SK-N-SH (cell line): Measurements from ENCODE around the gene CACNG5. TPM values are rescaled to one million over a fixed set of nuclear protein-coding genes. Genes with fewer than 3 reads are reported as not detected.

ENCODE experiments used
- CTCF ChIA-PET: fragments of 300-600, 350-600 bp; formaldehyde crosslinking; extraction: SDS; loops from one replicate; lab custom pipeline; 2021; lab: Yijun Ruan, JAX
- POLR2A ChIA-PET: fragments of 350-600 bp; sonication (Branson Sonifier 250); formaldehyde crosslinking; extraction: SDS; loops from one replicate; lab custom pipeline; 2020; ENCODE audit warnings: antibody characterized with exemption, inconsistent platforms; lab: Yijun Ruan, JAX
- DNase-seq: peaks from one replicate; pipeline ENCODE4 v3.0.0; 2012
- H2AFZ ChIP-seq: fragments of 200-600 bp; sonication (generic); 2 replicates; pipeline ENCODE4 v1.8.1; 2016; ENCODE audit warnings: antibody characterized with exemption, mild to moderate bottlenecking, low read depth
- H3F3A ChIP-seq: fragments of 200-600 bp; sonication (generic); replicated peaks from 2 replicates; pipeline ENCODE3; 2016; ENCODE audit warnings: antibody characterized with exemption, mild to moderate bottlenecking; ENCODE audit not compliant: insufficient read depth
- H3K27ac ChIP-seq, 2 experiments: fragments of 200-500 bp in 1 of 2; fragments of 200-600 bp in 1 of 2; sonication (Bioruptor generic) in 1 of 2; sonication (generic), shearing (Covaris generic) in 1 of 2; 2 replicates each; pipeline versions ENCODE4 v1.5.1 to v1.6.1; 2014 to 2016; ENCODE audit warnings: low read depth in 2 of 2, inconsistent platforms in 1 of 2, low read length in 1 of 2, mild to moderate bottlenecking in 1 of 2, mixed read lengths in 1 of 2
- H3K27me3 ChIP-seq: fragments of 200-600 bp; sonication (generic), shearing (Covaris generic); 2 replicates; pipeline ENCODE4 v1.6.1; 2016; ENCODE audit warnings: mixed run types; ENCODE audit not compliant: insufficient read depth
- H3K36me3 ChIP-seq, 2 experiments: fragments of 200-500 bp in 1 of 2; fragments of 200-600 bp in 1 of 2; sonication (Bioruptor generic) in 1 of 2; sonication (generic) in 1 of 2; replicated peaks in 1 of 2; 2 replicates each; pipeline versions ENCODE3 to v1.5.1; 2014 to 2016; ENCODE audit warnings: low read length in 1 of 2, mild to moderate bottlenecking in 1 of 2; ENCODE audit not compliant: insufficient read depth in 2 of 2, control insufficient read depth in 1 of 2
- H3K4me1 ChIP-seq, 2 experiments: fragments of 200-500 bp in 1 of 2; fragments of 200-600 bp in 1 of 2; sonication (Bioruptor generic) in 1 of 2; sonication (generic), shearing (Covaris generic) in 1 of 2; 2 replicates each; pipeline versions ENCODE4 v1.5.1 to v1.6.1; 2014 to 2016; ENCODE audit warnings: low read depth in 1 of 2, low read length in 1 of 2, mixed run types in 1 of 2; ENCODE audit not compliant: insufficient read depth in 2 of 2, control insufficient read depth in 1 of 2
- H3K4me2 ChIP-seq: fragments of 200-600 bp; sonication (generic), shearing (Covaris generic); 2 replicates; pipeline ENCODE4 v1.6.1; 2017; ENCODE audit warnings: mixed run types
- H3K4me3 ChIP-seq, 2 experiments: fragments of 200-500 bp in 1 of 2; fragments of 200-600 bp in 1 of 2; sonication (Bioruptor generic) in 1 of 2; sonication (generic), shearing (Covaris generic) in 1 of 2; 2 replicates each; pipeline versions ENCODE4 v1.5.1 to v1.8.1; 2014 to 2016; ENCODE audit warnings: low read depth in 2 of 2, inconsistent platforms in 1 of 2, low read length in 1 of 2, mild to moderate bottlenecking in 1 of 2, mixed read lengths in 1 of 2, moderate library complexity in 1 of 2
- H3K79me2 ChIP-seq: fragments of 200-600 bp; sonication (generic); 2 replicates; pipeline ENCODE4 v1.8.1; 2017; ENCODE audit warnings: mild to moderate bottlenecking; ENCODE audit not compliant: insufficient read depth
- H3K9ac ChIP-seq: fragments of 200-600 bp; sonication (generic); 2 replicates; pipeline ENCODE4 v1.6.1; 2017; ENCODE audit warnings: mixed run types
- H3K9me2 ChIP-seq: fragments of 200-600 bp; sonication (generic); 2 replicates; pipeline ENCODE4 v1.6.1; 2017; ENCODE audit warnings: mixed run types
- H3K9me3 ChIP-seq: fragments of 200-600 bp; sonication (generic); 2 replicates; pipeline ENCODE4 v1.6.1; 2017; ENCODE audit warnings: mixed run types, mild to moderate bottlenecking, moderate library complexity
- H4K20me1 ChIP-seq: fragments of 200-600 bp; sonication (generic); 2 replicates; pipeline ENCODE4 v1.6.1; 2017; ENCODE audit warnings: mild to moderate bottlenecking, mixed run types; ENCODE audit not compliant: insufficient read depth
- EP300 ChIP-seq, 2 experiments: IDR thresholded peaks; 2 replicates each; pipeline versions ENCODE4 v1.4.0 to v1.6.1; 2012; ENCODE audit warnings: borderline replicate concordance in 1 of 2, low read depth in 1 of 2, low read length in 1 of 2
- EZH2phosphoT487 ChIP-seq: fragments of 200-600 bp; sonication (generic); IDR thresholded peaks from 2 replicates; pipeline ENCODE4 v1.6.1; 2017; ENCODE audit warnings: low read depth, mixed run types, mild to moderate bottlenecking, antibody characterized with exemption, moderate library complexity, borderline replicate concordance
- FOSL2 ChIP-seq: IDR thresholded peaks from 2 replicates; pipeline ENCODE4 v1.4.0; 2012; ENCODE audit warnings: low read depth, mild to moderate bottlenecking, moderate library complexity, borderline replicate concordance
- FOXJ3 ChIP-seq: sonication (generic); formaldehyde crosslinking; IDR thresholded peaks from 2 replicates; pipeline ENCODE4 v1.5.1; 2020; ENCODE audit warnings: mild to moderate bottlenecking, missing genetic modification reagents
- GABPA ChIP-seq: IDR thresholded peaks from 2 replicates; pipeline ENCODE4 v1.4.0; 2012; ENCODE audit warnings: low read depth, mild to moderate bottlenecking
- GATA2 ChIP-seq: sonication (generic); formaldehyde crosslinking; IDR thresholded peaks from 2 replicates; pipeline ENCODE4 v1.5.0; 2020; ENCODE audit warnings: mild to moderate bottlenecking, missing genetic modification reagents
- MAX ChIP-seq: IDR thresholded peaks from 2 replicates; pipeline ENCODE4 v1.4.0; 2012; ENCODE audit warnings: low read depth
- MEF2A ChIP-seq: IDR thresholded peaks from 2 replicates; pipeline ENCODE4 v1.4.0; 2012; ENCODE audit warnings: low read depth, borderline replicate concordance
- NFIC ChIP-seq: IDR thresholded peaks from 2 replicates; pipeline ENCODE4 v1.4.0; 2012; ENCODE audit warnings: borderline replicate concordance
- NRF1 ChIP-seq: IDR thresholded peaks from 2 replicates; pipeline ENCODE4 v1.6.1; 2012; ENCODE audit warnings: low read depth, mild to moderate bottlenecking, low read length
- POLR2AphosphoS5 ChIP-seq: IDR thresholded peaks from 2 replicates; pipeline ENCODE4 v1.6.1; 2012; ENCODE audit warnings: low read depth, low read length
- RAD21 ChIP-seq: IDR thresholded peaks from 2 replicates; pipeline ENCODE4 v1.6.1; 2012; ENCODE audit warnings: mild to moderate bottlenecking, low read length
- RCOR1 ChIP-seq: fragments of 150-350 bp; IDR thresholded peaks from 2 replicates; pipeline ENCODE4 v1.6.1; 2017; ENCODE audit warnings: antibody characterized with exemption, low read length
- SMC3 ChIP-seq: IDR thresholded peaks from 2 replicates; pipeline ENCODE4 v1.6.1; 2012; ENCODE audit warnings: low read depth, low read length, improper control_type of control experiment
- USF1 ChIP-seq: IDR thresholded peaks from 2 replicates; pipeline ENCODE4 v1.4.0; 2012; ENCODE audit warnings: low read depth, borderline replicate concordance
- YY1 ChIP-seq: IDR thresholded peaks from 2 replicates; pipeline ENCODE4 v1.4.0; 2012; ENCODE audit warnings: low read depth, mild to moderate bottlenecking
- WGBS: methylation state at CpG from one replicate; pipeline ENCODE4 v1.1.6; 2017; ENCODE audit warnings: low lambda C conversion rate; 5-methylcytosine and 5-hydroxymethylcytosine counted together
- polyA plus RNA-seq, 3 experiments: library from polyadenylated mRNA; depleted of rRNA; stranded (reverse); fragments of >200 nt; gene quantifications; 2 replicates each; pipeline ENCODE4 v1.2.3, GENCODE V29; 2012
- TF ChIP-seq, protein P1 (sequence below): fragments of 200-600 bp; sonication (generic); IDR thresholded peaks from 2 replicates; pipeline ENCODE4 v1.6.1; 2017; ENCODE audit warnings: antibody characterized with exemption, mild to moderate bottlenecking, moderate library complexity
- TF ChIP-seq, protein P2 (sequence below): IDR thresholded peaks from 2 replicates; pipeline ENCODE4 v1.4.0; 2012; ENCODE audit warnings: low read depth, borderline replicate concordance

CACNG5 gene
- polyA plus RNA-seq, 1 of the 3 experiments (the other 2 are of a cell fraction): 0.10 TPM

DNA sequence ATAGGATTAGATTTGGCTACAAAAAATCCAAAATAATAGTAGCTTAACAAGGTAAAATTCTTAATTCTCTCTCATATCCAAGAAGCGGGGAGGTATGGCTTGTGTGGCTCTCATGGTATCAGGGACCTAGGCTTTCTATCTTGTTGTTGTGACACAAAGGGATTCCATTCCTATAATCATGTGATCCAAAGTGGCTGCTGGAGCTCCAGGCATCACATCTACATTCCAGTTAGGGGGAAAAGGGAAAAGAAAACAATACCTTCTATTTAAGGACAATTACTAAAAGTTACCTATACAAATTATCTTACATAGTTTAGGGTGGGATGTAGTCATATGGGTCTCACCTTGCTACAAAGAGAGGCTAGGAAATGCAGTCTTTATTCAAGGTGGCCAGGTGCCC, 82.0 kb downstream of the CACNG5 start:
- Histone ChIP-seq H3K4me2 (no peak overlapping the region), H2AFZ (no peak overlapping the region), H3K9me3 (no peaks in the 10 kb centered on the region), H3K36me3 (no peaks in the 10 kb centered on the region), H3K9ac (no peak overlapping the region), H3K79me2 (no peaks in the 10 kb centered on the region), H3F3A (no peaks in the 10 kb centered on the region), H3K4me1 (peaks cover 0 to 6% of the 10 kb centered on the region in 2 experiments; a peak in 1 of 4 replicates), H3K4me3 (no peak overlapping the region), H3K27me3 (no peaks in the 10 kb centered on the region), H3K9me2 (no peaks in the 10 kb centered on the region), H4K20me1 (no peaks in the 10 kb centered on the region), H3K27ac (no peak overlapping the region)
- ChIA-PET POLR2A (interaction anchor here (1.2 kb wide), 1 partner anchor 46 kb away, joined by 3 read pairs; no protein-coding TSS in a partner anchor), CTCF (interaction anchor here (0.6 to 7.4 kb wide), 13 partner anchors 12 to 676 kb away, joined by 3 to 39 read pairs (median 3); no protein-coding TSS in a partner anchor)
- WGBS: 74% methylated on average over 1 of the region's 1 CpG
- DNase-seq: no peak
- TF ChIP-seq MAX (no peak), GABPA (no peak), MEF2A (no peak), NRF1 (no peak), FOSL2 (no peak), GATA2 (CRISPR knock-in tag) (no peak), SMC3 (no peak), RCOR1 (no peak), EZH2phosphoT487 (no peak), FOXJ3 (no peak), USF1 (no peak), POLR2AphosphoS5 (no peak), NFIC (no peak), RAD21 (no peak), EP300 (IDR thresholded peaks at IDR 0.05; ENCODE audit: borderline replicate concordance in 1 of 2, low read depth in 1 of 2, low read length in 1 of 2) (no peak), YY1 (no peak)
- TF ChIP-seq, protein P1, sequence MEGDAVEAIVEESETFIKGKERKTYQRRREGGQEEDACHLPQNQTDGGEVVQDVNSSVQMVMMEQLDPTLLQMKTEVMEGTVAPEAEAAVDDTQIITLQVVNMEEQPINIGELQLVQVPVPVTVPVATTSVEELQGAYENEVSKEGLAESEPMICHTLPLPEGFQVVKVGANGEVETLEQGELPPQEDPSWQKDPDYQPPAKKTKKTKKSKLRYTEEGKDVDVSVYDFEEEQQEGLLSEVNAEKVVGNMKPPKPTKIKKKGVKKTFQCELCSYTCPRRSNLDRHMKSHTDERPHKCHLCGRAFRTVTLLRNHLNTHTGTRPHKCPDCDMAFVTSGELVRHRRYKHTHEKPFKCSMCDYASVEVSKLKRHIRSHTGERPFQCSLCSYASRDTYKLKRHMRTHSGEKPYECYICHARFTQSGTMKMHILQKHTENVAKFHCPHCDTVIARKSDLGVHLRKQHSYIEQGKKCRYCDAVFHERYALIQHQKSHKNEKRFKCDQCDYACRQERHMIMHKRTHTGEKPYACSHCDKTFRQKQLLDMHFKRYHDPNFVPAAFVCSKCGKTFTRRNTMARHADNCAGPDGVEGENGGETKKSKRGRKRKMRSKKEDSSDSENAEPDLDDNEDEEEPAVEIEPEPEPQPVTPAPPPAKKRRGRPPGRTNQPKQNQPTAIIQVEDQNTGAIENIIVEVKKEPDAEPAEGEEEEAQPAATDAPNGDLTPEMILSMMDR: no peak
- TF ChIP-seq, protein P2, sequence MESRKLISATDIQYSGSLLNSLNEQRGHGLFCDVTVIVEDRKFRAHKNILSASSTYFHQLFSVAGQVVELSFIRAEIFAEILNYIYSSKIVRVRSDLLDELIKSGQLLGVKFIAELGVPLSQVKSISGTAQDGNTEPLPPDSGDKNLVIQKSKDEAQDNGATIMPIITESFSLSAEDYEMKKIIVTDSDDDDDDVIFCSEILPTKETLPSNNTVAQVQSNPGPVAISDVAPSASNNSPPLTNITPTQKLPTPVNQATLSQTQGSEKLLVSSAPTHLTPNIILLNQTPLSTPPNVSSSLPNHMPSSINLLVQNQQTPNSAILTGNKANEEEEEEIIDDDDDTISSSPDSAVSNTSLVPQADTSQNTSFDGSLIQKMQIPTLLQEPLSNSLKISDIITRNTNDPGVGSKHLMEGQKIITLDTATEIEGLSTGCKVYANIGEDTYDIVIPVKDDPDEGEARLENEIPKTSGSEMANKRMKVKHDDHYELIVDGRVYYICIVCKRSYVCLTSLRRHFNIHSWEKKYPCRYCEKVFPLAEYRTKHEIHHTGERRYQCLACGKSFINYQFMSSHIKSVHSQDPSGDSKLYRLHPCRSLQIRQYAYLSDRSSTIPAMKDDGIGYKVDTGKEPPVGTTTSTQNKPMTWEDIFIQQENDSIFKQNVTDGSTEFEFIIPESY: no peak
- TF ChIP-seq, all 33 proteins: peak for 0
